Middle frontal gyrus (tissue), 1 donor: ENCODE data around the gene SELENOP.
"Not testable (repeated sequence)": the region's sequence is repeated elsewhere in the genome, so short reads cannot be mapped to it uniquely, and the experiment has no call there.

Source experiments
- DNase-seq: peaks from one replicate; pipeline ENCODE4 v3.0.0-alpha.2; 2015; ENCODE audit warnings: low spot score; ENCODE audit errors: extremely low spot score

SELENOP gene, protein sequence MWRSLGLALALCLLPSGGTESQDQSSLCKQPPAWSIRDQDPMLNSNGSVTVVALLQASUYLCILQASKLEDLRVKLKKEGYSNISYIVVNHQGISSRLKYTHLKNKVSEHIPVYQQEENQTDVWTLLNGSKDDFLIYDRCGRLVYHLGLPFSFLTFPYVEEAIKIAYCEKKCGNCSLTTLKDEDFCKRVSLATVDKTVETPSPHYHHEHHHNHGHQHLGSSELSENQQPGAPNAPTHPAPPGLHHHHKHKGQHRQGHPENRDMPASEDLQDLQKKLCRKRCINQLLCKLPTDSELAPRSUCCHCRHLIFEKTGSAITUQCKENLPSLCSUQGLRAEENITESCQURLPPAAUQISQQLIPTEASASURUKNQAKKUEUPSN

DNA sequence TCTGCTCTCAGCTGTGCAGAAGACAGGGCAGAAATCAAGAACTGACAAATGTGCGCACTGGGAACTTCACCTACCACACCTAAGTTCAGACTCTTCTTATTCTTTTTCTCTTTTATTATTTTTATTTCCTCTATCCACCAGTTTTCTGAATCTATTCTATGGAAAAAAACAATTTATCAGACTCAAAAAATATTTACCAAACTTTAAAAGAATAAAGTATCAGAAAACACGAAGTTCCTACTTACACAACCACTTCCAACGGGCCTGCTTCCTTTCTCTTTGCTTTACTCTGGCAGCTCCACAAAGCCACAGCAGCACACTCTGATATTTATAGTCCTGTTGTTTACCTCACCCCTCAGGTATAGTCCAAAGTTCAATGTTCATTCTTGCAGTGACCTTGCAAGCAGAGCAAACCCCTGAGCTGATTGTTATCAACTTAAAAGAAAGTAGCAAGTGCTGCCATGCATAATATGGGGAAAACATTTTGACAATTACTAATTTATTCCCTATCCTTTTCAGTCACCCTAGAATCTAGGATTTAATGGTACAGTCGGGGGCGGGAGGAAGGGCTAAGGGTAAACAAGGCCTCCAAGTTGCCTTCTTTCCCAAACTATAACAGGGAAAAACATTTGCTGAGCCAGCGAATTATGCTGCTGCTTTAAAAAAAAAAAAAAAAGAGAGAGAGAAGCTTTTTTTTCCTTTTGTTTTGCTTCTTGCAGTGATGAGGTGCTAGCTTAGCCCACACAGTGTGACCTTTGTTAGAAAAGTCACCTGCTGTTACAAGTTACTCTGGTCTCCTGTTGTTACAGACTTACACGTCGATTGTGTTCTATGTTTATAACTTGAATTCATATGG lies at the start of gene SELENOP:
Gene SELENOP, minus strand, starts transcription at position 302 of the 856 bp plus-strand sequence. CDS start 3,539 bp downstream, outside the sequence.
- DNase-seq: no peak

GRCh38 chr5:42858687-42859086 lies 47.0 kb upstream of the SELENOP start:
- DNase-seq: peak; percentile 42

DNA sequence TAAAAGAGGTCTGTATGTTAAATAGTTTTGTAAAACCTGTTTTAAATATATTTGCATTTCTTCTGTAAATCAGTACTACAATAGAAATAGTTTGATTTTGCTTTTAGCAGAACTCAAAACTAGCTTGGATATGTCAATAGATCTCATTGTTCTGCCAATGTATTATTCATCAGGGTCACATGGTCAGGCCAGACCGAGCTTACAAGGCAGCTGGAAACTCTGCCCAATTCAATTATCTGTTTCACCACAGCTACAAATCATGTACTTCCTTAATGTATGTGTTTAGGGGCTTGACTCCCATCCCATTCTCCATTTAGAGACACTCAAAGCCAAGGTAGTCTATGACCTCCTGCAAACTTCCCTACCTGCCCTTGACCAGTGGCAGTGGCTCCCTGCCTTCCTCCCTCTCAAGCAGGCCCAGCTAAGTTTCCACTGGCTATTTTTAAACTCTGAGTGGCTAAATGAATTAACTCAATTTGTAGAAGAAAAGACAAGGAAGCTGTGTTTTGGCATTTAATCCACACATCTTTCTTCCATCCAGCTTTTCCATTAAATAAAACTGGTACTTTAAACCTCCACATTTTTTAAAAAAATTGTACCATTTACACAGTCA lies 46.4 kb upstream of the SELENOP start:
- DNase-seq: peak; percentile 65

DNA sequence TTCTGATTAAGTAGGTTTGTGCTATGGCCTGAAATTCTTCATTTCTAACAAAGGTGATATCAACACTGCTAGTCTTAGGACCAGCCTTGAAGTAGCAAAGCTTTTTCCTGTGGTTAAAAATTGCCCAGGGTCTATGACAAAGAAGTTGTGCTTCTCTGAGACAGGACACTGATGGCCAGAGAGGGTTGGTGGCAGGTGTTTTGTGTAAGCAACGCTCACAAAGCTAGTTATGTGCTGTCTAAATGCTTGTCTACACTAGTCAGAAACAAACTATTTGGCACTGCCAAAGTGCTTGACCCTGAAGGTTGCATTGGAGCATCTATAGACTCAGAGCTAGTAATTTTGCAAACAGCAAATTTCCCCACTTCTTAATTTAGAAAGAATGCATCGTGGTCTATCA lies 44.1 kb upstream of the SELENOP start:
- no peak for DNase-seq

DNA sequence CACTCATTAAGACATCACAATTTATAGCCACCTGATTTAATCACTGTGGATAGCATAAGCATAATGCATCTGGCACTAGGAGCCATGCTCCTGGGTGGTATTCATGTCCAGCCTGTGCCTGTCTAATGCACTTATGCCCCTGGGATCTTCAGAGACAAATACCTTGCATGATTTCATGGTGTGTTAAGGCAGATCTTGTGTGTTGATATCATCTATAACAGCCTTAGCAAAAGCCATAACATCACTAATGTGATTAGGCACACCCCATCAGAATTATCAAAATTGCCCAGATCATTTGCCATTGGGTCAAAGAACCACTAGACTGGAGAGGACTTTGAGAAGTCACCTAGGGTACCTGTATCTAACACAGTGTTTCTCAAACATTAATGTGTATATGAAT lies 43.7 kb upstream of the SELENOP start:
- no peak for DNase-seq

- no peak for DNase-seq
These were observed 43.1 kb upstream of the SELENOP start for GRCh38 chr5:42854795-42855194.

GRCh38 chr5:42852826-42853225 lies 41.1 kb upstream of the SELENOP start:
- DNase-seq: no peak

DNA sequence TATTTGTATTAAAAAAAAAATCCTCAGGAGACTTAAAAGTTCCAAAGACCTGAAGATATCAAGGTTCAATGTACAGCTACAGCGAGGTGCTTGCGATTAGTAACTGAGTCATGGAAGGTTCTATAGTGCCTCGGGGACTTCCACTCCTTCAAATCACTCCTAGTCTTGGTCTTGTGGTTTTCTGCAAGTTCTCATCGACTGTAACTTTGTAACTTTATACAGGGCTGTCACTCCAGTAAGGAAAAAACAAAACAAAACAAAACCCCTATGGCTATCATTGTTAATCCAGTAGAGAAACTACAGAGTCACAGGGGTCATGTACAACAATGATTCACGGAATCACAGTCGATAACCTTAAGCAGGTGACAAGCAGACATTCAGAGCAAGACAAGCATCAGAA lies 39.8 kb upstream of the SELENOP start:
- no peak for DNase-seq

DNA sequence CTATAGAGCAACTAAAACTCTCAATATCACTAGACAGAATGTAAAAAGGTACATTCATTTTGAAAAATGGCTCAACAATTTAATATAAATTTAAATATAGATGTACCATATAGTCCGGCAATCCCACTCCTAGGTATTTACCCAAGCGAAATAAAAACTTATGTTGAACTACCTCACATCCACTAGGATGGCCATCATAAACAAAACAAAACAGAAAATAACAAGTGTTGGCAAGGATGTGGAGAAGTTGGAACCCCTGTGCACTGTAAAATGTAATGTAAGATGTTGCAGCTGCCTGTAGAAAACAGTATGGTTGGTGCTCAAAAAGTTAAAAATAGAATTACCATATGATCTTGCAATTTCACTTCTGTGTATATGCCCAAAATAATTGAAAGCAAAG lies 36.9 kb upstream of the SELENOP start:
- DNase-seq: no peak

- not testable (repeated sequence) for DNase-seq
These were observed 32.7 kb upstream of the SELENOP start for GRCh38 chr5:42844408-42844807.

GRCh38 chr5:42843675-42844292 lies 32.1 kb upstream of the SELENOP start:
- no peak for DNase-seq

- no peak for DNase-seq
These were observed 31.4 kb upstream of the SELENOP start for GRCh38 chr5:42842921-42843641.

GRCh38 chr5:42840842-42841567 lies 29.3 kb upstream of the SELENOP start:
- no peak for DNase-seq

DNA sequence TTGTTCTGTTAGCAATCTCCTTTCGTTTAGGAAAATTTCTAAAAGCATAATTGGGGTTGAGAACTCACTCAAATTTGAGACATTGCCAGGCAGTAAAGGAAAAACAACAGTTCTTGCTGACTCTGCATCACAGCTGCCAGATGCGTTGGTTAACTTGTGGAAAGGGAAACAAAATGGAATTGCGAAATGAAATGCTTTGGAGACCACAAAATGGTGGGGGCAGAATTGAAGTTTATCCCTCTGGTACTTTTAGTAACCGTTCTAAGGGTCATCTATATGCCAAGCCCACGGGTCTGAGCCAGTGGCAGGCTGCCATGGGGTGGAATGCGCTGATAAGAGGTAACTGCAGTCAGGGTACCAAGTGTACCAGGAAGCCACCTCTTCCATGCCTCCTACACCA lies 28.6 kb upstream of the SELENOP start:
- no peak for DNase-seq

DNA sequence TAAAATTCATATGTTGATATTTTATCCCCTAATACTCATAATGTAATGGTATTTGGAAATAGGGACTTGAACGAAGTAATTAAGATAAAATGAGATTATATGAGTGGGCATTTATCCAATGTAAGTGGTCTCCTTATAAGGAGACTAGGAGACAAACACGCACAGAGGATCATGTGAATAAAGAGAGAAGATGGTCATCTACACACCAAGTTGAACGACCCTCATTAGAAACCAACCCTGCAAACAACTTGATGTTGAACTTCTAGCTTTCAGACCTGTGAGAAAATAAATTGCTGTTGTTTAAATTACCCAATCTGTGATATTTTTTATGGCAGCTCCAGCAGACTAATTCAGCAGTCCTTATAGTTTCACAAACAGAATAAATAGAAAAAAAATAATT lies 27.5 kb upstream of the SELENOP start:
- no peak for DNase-seq

GRCh38 chr5:42837601-42838000 lies 25.9 kb upstream of the SELENOP start:
- DNase-seq: no peak

DNA sequence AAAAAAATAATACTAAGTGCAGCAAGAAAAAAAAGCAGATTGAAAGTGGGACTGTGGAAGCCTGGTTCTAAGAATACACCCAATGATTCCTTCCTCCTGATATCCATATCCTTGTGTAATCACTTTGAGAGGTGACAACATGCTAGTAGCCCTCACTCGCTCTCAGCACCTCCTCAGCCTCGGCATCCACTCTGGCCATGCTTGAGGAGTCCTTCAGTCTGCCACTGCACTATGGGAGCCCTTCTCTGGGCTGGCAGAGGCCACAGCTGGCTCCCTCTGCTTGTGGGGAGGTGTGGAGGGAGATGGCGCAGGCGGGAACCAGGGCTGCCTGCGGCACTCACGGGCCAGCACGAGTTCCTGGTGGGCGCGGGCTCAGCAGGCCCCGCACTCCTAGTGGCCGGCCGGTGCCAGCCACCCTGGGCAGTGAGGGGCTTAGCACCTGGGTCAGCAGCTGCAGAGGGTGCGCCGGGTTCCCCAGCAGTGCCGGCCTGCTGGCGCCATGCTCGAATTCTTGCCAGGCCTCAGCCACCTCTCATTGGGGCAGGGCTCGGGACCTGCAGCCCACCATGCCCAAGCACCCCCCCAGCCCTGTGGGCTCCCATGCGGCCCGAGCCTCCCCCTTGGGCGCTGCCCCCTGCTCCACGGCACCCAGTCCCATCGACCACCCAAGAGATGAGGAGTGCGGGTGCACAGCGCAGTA lies 24.5 kb upstream of the SELENOP start:
- DNase-seq: no peak

DNA sequence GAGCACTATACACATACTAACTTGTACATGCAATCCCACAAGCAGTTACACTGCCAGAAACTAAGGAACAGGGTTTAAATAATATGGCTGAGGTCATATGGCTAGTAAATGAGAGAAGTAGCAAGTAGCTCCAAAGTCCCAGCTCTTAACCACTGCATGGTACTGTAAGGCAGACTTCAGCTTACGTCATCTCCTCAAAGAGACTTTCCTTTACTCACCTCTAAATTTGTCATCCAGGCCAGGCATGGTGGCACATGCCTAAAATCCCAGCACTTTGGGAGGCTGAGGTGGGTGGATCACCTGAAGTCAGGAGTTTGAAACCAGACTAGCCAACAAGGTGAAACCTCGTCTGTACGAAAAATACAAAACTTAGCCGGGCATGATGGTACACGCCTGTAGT lies 20.4 kb upstream of the SELENOP start:
- no peak for DNase-seq

GRCh38 chr5:42830924-42831323 lies 19.2 kb upstream of the SELENOP start:
- DNase-seq: no peak

GRCh38 chr5:42828671-42829070 lies 17.0 kb upstream of the SELENOP start:
- no peak for DNase-seq
